ENCODE measurements around the gene DPP6. TPM values are rescaled to one million over a fixed set of nuclear protein-coding genes. Genes with fewer than 3 reads are reported as not detected.

Gene DPP6
- polyA plus RNA-seq, 2 of the 4 experiments (the other 2 are of a cell fraction) = not detected

- Histone ChIP-seq H3K4me1 (no peaks in the 10 kb centered on the region), H3K4me2 (no peak overlapping the region), H3K27ac (no peak overlapping the region), H3K4me3 (no peak overlapping the region), H3K9me3 (no peaks in the 10 kb centered on the region)
- WGBS (ENCODE audit: missing lambda C conversion rate) = 48% methylated on average over 14 of the region's 18 CpGs
- ATAC-seq (no peak), DNase-seq (ENCODE audit: low read depth in 1 of 2, low spot score in 1 of 2) (no peak), FAIRE-seq (no peak)
- TF ChIP-seq GATA3 (IDR thresholded peaks at IDR 0.05; ENCODE audit: borderline replicate concordance) = no peak
- TF ChIP-seq EP300 (IDR thresholded peaks at IDR 0.05) = no peak
- TF ChIP-seq, protein P1, sequence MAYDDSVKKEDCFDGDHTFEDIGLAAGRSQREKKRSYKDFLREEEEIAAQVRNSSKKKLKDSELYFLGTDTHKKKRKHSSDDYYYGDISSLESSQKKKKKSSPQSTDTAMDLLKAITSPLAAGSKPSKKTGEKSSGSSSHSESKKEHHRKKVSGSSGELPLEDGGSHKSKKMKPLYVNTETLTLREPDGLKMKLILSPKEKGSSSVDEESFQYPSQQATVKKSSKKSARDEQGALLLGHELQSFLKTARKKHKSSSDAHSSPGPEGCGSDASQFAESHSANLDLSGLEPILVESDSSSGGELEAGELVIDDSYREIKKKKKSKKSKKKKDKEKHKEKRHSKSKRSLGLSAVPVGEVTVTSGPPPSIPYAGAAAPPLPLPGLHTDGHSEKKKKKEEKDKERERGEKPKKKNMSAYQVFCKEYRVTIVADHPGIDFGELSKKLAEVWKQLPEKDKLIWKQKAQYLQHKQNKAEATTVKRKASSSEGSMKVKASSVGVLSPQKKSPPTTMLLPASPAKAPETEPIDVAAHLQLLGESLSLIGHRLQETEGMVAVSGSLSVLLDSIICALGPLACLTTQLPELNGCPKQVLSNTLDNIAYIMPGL (CRISPR knock-in tag; IDR thresholded peaks at IDR 0.05; ENCODE audit: borderline replicate concordance) = no peak
- TF ChIP-seq MAX (IDR thresholded peaks at IDR 0.05) = no peak
- no peak for TF ChIP-seq MYC (IDR thresholded peaks at IDR 0.05; ENCODE audit: borderline replicate concordance, low read length)
- TF ChIP-seq EHF (CRISPR knock-in tag; IDR thresholded peaks at IDR 0.05) = no peak
- no peak for TF ChIP-seq CBX8 (IDR thresholded peaks at IDR 0.05)
- TF ChIP-seq MAZ (IDR thresholded peaks at IDR 0.05; ENCODE audit: borderline replicate concordance, low read depth, low read length) = no peak
- TF ChIP-seq ZC3H11A (IDR thresholded peaks at IDR 0.05) = no peak
- no peak for TF ChIP-seq POLR2AphosphoS2 (conservative IDR thresholded peaks at IDR 0.05; ENCODE audit: low read length)
- TF ChIP-seq RNF2 (IDR thresholded peaks at IDR 0.05; ENCODE audit: borderline replicate concordance, low read depth) = no peak
- no peak for TF ChIP-seq CHD4 (IDR thresholded peaks at IDR 0.05; ENCODE audit: borderline replicate concordance)
- TF ChIP-seq TP53 (CRISPR knock-in tag; IDR thresholded peaks at IDR 0.05) = no peak
- no peak for TF ChIP-seq RFX5 (IDR thresholded peaks at IDR 0.05)
- ChIA-PET CTCF (no interaction called here), POLR2A (no interaction called here)
These were observed 820.8 kb downstream of the DPP6 start for GRCh38 chr7:154872811-154873499.

DNA sequence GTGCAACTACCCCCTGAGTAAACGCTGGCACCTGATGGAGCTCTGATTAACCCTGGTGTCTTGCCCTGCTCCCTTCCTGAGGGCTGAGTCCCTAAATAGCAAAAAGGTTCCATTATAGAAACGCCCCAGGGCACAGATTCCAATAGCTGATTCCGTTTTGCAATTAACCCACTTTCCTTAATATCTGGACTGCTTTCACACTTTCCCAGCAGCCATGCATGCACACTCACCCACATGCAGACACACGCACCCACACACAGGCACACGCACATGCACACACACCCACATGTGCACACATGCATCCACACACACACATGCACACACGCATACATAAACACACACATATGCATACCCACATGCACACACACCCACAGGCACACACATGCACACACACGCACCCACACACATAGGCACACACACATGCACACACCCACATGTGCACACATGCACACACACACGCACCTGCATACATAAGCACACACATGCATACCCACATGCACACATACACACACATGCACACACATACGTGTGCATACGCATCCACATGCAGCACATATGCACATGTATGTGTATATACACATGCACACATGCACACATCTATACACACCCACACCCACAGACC lies 821.4 kb downstream of the DPP6 start:
- Histone ChIP-seq H3K4me2 (no peak overlapping the region), H3K27ac (no peak overlapping the region), H3K4me1 (no peaks in the 10 kb centered on the region), H3K4me3 (no peak overlapping the region), H3K9me3 (no peaks in the 10 kb centered on the region)
- CTCF ChIA-PET = no interaction called here
- WGBS (ENCODE audit: missing lambda C conversion rate) = 44% methylated on average over 9 of the region's 10 CpGs
- DNase-seq (ENCODE audit: low read depth in 1 of 2, low spot score in 1 of 2) (no peak), FAIRE-seq (no peak), ATAC-seq (no peak)
- POLR2A ChIA-PET = no interaction called here
- no peak for TF ChIP-seq MAX (IDR thresholded peaks at IDR 0.05)
- no peak for TF ChIP-seq HOXB5 (CRISPR knock-in tag; IDR thresholded peaks at IDR 0.05)
- no peak for TF ChIP-seq CEBPB (IDR thresholded peaks at IDR 0.05)
- TF ChIP-seq REST (IDR thresholded peaks at IDR 0.05) = no peak
- no peak for TF ChIP-seq HOXA7 (CRISPR knock-in tag; IDR thresholded peaks at IDR 0.05)
- TF ChIP-seq, protein P2, sequence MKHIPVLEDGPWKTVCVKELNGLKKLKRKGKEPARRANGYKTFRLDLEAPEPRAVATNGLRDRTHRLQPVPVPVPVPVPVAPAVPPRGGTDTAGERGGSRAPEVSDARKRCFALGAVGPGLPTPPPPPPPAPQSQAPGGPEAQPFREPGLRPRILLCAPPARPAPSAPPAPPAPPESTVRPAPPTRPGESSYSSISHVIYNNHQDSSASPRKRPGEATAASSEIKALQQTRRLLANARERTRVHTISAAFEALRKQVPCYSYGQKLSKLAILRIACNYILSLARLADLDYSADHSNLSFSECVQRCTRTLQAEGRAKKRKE (CRISPR knock-in tag; IDR thresholded peaks at IDR 0.05; ENCODE audit: low read depth) = no peak
- no peak for TF ChIP-seq PHF8 (IDR thresholded peaks at IDR 0.05; ENCODE audit: borderline replicate concordance, low read depth)
- TF ChIP-seq, protein P3, sequence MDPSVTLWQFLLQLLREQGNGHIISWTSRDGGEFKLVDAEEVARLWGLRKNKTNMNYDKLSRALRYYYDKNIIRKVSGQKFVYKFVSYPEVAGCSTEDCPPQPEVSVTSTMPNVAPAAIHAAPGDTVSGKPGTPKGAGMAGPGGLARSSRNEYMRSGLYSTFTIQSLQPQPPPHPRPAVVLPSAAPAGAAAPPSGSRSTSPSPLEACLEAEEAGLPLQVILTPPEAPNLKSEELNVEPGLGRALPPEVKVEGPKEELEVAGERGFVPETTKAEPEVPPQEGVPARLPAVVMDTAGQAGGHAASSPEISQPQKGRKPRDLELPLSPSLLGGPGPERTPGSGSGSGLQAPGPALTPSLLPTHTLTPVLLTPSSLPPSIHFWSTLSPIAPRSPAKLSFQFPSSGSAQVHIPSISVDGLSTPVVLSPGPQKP (IDR thresholded peaks at IDR 0.05; ENCODE audit: low read depth, low read length) = no peak
- TF ChIP-seq JUN (IDR thresholded peaks at IDR 0.05) = no peak
- TF ChIP-seq, protein P1 (CRISPR knock-in tag; IDR thresholded peaks at IDR 0.05; ENCODE audit: borderline replicate concordance) = no peak
- no peak for TF ChIP-seq FOXS1 (CRISPR knock-in tag; IDR thresholded peaks at IDR 0.05)
- no peak for TF ChIP-seq GATA3 (IDR thresholded peaks at IDR 0.05; ENCODE audit: borderline replicate concordance)
- TF ChIP-seq, protein P4, sequence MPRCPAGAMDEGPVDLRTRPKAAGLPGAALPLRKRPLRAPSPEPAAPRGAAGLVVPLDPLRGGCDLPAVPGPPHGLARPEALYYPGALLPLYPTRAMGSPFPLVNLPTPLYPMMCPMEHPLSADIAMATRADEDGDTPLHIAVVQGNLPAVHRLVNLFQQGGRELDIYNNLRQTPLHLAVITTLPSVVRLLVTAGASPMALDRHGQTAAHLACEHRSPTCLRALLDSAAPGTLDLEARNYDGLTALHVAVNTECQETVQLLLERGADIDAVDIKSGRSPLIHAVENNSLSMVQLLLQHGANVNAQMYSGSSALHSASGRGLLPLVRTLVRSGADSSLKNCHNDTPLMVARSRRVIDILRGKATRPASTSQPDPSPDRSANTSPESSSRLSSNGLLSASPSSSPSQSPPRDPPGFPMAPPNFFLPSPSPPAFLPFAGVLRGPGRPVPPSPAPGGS (IDR thresholded peaks at IDR 0.05) = no peak
